Raji (cell line): ENCODE measurements around the gene ATXN7L1.

Experiments used
- POLR2A ChIP-seq: IDR thresholded peaks from 2 replicates; pipeline ENCODE4 v1.6.1; 2011; ENCODE audit warnings: low read depth, low read length, control low read depth; ENCODE audit not compliant: insufficient read depth

The ATXN7L1 gene

GRCh38 chr7:105841866-105842265 is 34.5 kb downstream of the ATXN7L1 start:
- TF ChIP-seq POLR2A: no peak

DNA sequence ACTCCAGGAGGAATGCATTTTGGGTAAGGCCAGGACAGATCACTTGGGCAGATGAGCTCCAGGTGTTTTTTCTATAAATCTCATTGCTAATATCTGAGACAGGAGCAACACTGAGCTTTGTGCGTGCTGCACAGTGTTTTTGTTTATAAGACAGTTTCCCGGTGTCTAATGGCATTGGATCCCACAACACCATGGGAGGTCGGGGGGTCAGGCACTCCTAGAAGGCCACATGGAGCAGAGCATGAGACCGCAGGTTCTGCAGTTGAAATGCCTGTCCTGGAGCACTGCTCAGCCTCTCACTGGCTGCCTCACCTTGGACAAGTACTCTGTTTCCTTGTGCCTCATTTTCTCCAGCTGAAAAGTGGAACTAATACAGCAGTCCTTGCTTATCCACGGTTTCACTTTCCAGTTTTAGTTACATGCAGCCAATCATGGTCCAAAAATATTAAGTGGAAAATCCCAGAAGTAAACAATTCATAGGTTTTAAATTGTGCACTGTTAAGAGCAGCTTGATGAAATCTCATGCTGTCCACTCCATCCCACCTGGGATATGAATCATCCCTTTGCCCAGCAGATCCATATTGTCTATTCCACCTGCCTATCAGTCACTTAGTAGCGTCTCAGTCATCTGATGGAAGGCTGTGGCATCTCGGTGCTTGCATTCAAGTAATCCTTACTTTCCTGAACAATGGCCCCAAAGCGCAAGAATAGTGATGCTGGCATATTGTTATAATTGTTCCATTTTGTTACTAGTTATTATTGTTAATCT is 35.2 kb downstream of the ATXN7L1 start:
- TF ChIP-seq POLR2A: no peak

DNA sequence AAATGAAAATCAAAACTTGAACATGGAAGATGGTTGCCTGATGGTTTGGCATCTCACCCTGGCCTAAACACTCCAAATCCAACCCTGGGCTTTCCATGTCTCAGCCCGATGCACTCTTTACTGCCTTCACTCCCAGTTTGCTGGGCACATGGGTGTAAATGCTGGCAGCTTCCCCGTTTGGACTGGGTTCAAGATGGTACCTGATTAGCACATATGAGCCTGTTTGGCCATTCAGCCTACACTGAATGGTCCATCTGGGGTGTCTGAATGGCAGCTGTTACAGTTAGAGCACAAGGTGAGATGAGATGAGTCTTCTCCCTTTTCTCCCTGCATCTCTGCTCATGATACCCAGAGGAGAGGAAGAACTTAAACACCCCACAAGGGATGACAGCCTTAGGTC is 37.1 kb downstream of the ATXN7L1 start:
- TF ChIP-seq POLR2A: no peak

- TF ChIP-seq POLR2A: no peak
Observed at GRCh38 chr7:105838627-105839231, 37.7 kb downstream of the ATXN7L1 start.

DNA sequence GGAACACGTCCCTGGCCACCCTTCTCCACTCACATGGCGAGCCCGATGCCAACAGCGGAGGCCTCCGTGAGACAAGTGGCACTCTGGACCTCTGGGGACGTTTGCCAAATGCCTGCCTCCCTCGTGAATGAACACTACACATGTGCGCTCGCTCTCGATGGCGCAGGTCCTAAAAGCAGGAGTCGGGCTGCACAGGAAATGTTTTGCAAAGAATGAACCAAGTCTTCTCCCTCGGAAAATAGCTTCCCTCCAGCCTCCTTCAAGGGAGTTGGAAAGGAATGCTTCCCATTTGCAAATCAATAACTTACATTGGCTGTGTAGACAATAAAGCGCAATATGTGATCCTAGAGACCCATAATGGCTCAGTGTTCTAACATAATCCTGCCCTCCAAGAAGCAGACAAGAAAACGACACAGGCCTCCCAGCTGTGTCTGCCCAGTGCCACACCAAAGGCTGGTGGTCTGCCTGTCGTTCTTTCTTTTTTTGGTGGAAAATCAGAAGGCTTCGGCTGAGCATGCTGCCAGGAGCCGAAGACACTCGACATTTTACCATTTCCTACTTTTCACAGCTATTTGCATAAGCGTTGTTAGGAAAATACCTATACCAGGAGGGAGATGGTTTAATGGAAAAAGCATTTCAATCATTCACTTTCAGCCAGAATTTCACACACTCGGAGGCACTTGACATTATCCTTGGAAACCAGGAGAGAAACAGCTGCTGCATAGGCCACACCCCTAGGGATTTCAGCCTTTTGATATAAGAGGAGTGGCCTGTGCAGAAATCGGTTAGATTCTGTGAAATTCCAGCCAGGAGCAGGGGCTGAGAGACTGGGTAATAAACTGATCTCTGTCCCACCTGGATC is 38.4 kb downstream of the ATXN7L1 start:
- TF ChIP-seq POLR2A: no peak

- no peak for TF ChIP-seq POLR2A
Observed at GRCh38 chr7:105835441-105835840, 41.0 kb downstream of the ATXN7L1 start.

DNA sequence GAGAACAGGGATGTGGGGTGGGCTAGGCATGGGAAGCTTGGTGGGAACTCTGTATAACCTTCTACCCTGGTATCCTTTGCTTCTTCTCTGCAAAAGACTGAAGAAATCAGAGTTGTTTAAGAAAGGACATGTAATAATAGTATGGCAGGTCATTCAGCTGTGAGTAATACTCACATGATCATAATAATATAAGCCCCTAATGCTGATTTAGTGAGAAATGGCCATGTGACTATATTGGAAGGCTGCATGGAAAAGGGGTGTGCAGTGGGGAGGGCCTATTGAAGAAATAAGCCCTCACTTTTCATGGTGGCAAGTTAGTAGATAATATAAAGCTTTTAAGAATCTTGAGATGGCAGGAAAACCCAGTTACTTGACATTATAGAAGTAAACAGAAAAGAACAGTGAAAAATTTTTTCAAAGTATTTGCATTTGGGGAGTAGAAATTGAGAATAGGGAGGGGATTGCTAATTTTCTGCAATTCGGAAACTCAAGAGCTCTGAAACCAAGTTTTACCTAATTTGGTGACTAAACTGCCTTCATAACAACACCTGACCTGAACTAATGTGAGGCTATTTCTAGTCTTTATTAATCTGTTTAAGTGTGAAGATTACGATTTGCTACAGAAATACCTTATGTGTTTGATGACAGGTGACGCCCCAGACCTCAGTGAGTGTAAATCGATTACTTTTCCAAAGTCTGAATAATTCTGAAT is 44.4 kb downstream of the ATXN7L1 start:
- TF ChIP-seq POLR2A: no peak

- TF ChIP-seq POLR2A: no peak
Observed at GRCh38 chr7:105831302-105831620, 45.1 kb downstream of the ATXN7L1 start.

DNA sequence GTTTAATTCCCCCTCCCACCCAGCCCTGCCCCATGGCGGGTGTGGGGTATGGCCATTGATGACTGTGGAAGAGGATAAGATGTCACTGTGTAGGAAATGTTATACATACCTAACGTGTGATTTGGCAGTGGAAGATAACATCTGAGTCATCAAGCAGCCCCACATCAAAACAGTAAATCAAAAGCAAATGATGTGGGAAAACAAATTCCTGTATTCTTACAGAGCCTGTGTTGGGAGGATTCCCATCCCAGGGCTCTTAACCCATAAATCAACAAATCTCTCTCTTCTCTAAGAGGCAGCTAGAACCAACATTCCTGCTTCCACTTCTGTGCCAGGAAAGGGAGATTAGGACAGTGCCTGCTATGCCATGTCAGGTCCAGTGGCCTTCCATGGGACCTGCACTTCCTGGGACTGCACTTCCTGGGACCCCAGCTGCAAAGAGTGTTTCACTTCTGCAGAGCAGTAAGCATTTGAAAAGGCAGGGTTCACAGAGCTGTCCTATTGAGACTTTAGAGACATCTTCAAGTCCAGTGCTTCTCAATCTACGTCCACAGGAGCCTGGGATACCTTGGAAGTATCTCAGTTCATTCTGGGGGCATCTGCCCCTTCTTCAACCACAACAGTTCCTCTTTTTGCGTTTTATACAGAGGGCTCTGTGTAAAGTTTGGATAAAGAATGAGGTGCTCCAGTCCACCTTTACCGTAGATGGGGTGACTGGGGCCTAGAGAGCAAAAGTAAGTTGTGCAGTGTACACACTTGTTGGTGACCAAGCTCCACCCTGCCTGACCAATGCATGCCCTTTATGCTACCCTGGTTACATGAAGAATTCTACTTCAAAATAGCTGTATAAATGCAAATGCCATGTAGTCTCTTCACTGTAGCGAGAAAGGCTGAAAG is 45.7 kb downstream of the ATXN7L1 start:
- TF ChIP-seq POLR2A: no peak

- no peak for TF ChIP-seq POLR2A
Observed at GRCh38 chr7:105829681-105830322, 46.6 kb downstream of the ATXN7L1 start.

- TF ChIP-seq POLR2A: no peak
Observed at GRCh38 chr7:105828141-105828540, 48.3 kb downstream of the ATXN7L1 start.

- TF ChIP-seq POLR2A: no peak
Observed at GRCh38 chr7:105827151-105827875, 49.1 kb downstream of the ATXN7L1 start.

GRCh38 chr7:105826143-105826542 is 50.3 kb downstream of the ATXN7L1 start:
- TF ChIP-seq POLR2A: no peak
